DND-41 (cell line): ENCODE measurements around the gene LRRFIP2.

Experiments used
- EZH2 ChIP-seq: IDR thresholded peaks from 3 replicates; pipeline ENCODE4 v1.6.1; 2012; ENCODE audit warnings: borderline replicate concordance, low read depth, mild to moderate bottlenecking, moderate library complexity, low read length, inconsistent platforms; ENCODE audit not compliant: severe bottlenecking
- TF ChIP-seq, protein P1 (sequence below): IDR thresholded peaks from 2 replicates; pipeline ENCODE4 v1.5.1; 2012; ENCODE audit warnings: borderline replicate concordance, low read length, moderate library complexity, mild to moderate bottlenecking; ENCODE audit not compliant: poor library complexity, severe bottlenecking; ENCODE audit errors: extremely low read depth

DNA sequence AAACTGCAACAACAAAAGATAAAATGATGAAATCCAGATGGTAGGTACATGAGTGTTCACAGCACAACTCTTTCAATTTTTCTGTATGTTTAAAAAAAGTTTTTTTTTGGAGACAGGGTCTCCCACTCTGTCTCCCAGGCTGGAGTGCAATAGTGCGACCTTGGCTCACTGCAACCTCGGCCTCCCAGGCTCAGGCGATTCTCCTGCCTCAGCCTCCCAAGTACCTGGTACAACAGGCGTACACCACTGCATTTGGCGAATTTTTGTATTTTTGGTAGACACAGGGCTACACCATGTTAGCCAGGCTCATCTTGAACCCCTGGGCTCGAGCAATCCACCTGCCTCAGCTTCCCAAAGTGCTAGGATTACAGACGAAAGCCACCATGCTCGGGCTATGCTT is 18.6 kb downstream of the LRRFIP2 start:
- TF ChIP-seq, protein P1, sequence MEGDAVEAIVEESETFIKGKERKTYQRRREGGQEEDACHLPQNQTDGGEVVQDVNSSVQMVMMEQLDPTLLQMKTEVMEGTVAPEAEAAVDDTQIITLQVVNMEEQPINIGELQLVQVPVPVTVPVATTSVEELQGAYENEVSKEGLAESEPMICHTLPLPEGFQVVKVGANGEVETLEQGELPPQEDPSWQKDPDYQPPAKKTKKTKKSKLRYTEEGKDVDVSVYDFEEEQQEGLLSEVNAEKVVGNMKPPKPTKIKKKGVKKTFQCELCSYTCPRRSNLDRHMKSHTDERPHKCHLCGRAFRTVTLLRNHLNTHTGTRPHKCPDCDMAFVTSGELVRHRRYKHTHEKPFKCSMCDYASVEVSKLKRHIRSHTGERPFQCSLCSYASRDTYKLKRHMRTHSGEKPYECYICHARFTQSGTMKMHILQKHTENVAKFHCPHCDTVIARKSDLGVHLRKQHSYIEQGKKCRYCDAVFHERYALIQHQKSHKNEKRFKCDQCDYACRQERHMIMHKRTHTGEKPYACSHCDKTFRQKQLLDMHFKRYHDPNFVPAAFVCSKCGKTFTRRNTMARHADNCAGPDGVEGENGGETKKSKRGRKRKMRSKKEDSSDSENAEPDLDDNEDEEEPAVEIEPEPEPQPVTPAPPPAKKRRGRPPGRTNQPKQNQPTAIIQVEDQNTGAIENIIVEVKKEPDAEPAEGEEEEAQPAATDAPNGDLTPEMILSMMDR: no peak
- TF ChIP-seq EZH2: no peak
